DMS114 treated with DMSO at 0.1 percent for 48 hours (cell line): ENCODE results near the gene FBXO11.
"Not testable (repeated sequence)": the region's sequence is repeated elsewhere in the genome, so short reads cannot be mapped to it uniquely, and the experiment has no call there.

Experiments used
- DNase-seq: peaks from one replicate; lab custom pipeline; 2025; ENCODE audit not compliant: unreplicated experiment; lab: John Stamatoyannopoulos, UW

Gene FBXO11

DNA sequence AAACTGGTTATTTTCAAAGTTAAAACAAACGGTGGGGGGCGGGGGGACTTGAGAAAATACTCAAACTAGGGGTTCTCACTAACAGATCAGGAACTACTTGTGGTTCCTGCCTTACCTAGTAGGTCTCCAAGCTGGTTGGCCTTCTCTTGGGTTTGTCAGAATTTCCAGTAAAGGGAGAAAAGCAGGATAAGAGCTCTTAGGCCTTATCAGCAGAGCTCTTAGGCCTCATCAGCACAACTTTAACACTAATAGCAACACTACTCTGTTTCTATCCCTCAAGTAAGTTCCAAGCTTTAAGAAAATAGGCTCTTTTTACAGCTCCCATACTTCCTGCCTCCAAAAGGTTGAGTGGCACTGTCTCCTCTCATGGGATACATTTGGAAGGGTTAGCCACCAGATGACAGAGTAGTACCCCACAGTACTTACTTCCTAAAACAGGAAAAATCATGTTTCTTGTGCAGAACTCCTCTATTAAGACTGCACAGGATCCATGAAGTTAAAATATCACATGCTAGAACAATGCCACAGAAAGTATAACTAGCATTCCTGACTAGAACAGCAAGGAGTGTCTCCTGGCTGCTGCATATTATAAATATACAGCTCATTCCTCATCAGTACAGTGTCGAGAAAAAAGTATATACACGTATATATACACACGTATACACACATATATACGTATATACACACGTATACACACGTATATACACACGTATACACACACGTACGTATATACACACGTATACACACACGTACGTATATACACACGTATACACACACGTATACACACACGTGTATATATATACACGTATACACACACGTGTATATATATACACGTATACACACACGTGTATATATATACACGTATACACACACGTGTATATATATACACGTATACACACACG, 6.1 kb downstream of the FBXO11 start:
- DNase-seq: no peak

DNA sequence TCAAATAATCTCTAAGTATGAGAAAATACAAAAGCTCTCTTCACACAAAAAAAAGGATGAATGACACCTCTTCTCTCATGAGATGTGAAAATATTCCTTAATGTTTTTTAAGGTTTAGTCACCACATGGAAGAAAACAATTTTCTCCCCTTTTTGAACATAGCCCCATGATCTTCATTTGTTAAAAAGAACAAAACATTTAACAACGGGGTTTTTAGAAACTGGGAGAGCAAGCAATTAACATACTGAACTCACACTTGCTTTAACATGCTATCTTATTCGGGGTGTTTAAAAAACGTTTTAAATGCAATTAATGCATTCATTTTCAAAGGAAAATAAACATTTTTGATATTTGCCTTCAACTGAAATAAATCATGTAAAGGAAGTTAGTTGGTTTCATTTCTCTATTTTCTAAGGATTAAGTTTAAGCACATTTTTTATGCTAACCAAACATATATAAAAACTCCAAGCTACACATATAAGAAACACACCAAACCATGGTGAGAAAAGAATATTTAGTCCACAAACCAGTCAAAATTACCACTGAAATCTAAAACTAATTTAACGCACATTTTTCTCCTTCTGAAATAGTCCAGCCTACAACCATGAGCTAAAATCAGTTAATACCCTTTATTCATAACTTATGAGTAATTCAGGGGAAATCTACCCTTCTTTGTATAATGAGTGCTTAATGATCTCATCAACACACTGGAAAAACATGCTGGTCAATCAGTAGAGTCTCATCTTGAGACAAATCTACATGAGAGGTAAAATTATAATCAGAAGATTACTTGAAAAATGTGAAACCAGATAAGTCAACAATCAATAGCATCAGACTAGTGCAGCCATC, 8.2 kb downstream of the FBXO11 start:
- no peak for DNase-seq

DNA sequence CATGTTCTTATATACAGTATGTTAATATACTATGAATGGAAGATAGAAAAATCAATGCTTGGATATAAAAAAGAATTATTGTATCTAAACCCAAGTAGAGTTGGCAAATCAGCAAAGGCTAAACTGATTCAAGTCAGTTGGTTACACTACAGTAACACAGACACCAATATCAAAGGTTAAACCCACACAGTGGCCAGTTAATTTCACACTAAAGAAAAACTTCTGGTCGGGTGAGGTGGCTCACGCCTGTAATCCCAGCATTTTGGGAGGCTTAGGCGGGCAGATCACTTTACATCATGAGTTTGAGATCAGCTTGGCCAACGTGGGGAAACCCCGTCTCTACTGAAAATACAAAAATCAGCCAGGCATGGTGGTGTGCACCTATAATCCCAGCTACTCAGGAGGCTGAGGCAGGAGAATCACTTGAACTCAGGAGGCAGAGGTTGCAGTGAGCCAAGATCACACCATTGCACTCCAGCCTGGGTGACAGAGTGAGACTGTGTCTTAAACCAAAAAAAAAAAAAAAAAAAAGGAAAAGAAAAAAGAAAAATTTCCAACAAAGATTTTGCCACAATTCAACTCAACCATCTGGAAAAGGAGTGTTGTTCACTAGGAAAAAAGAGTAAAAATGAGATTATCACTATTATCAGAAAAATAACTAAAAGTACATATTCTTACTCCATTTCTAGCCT, 9.0 kb downstream of the FBXO11 start:
- DNase-seq: not testable (repeated sequence)

DNA sequence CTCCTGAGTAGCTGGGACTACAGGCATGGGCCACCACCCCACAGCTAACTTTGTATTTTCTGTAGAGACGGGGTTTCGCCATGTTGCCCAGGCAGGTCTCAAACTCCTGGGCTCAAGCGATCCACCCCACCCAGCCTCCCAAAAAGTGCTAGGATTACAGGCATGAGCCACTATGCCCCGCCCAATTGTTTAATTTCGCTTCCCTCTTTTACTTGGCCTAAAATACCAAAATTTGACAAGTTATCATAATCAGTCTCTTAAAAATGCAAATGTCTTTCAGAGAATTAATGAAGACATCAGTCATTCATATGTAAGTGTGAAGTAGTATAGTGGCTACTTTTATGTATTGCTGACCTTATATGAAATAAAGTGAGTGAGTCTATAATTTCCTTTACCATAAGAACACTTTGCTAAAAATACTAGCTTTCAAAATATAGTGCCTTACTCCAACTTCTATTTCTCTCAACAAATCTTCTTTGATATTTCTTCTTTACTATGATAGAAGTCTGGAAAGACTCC, 9.8 kb downstream of the FBXO11 start:
- no peak for DNase-seq

DNA sequence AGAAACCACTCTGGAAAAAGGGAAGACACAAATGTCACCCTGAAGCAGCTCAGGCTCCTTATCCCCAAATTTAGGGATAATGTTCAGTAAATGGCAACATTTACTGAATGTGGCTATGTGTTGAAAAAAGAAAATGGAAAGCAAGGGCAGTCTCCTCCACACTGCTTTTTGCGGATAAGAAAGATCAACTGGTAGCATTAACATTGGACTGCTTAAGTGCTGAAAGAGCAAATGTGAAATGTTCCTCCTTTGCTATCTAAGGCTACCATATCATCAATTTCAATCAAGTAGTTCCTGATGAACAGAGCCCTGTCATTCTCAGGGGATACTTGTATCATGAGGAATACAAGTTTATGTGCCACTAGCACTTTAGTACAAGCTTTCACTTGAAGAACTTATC, 12.5 kb downstream of the FBXO11 start:
- no peak for DNase-seq

DNA sequence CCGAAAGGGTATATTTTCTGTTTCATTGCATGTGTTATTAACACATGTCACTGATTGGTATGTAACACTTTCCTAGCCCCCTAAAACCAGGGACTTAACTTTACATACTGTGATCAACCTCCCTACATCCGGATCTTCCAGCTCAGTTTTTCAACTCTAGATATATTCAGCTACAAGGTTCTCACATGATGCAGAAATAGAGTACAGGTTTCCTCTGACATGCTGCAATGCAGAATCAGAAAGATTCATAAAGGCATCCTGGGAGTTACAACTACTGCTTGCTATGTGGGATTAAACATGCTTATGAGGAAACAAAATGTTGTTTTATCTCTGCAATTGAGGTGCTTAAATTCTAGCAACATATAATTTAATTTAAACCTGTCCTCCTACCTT, 14.0 kb downstream of the FBXO11 start:
- no peak for DNase-seq

DNA sequence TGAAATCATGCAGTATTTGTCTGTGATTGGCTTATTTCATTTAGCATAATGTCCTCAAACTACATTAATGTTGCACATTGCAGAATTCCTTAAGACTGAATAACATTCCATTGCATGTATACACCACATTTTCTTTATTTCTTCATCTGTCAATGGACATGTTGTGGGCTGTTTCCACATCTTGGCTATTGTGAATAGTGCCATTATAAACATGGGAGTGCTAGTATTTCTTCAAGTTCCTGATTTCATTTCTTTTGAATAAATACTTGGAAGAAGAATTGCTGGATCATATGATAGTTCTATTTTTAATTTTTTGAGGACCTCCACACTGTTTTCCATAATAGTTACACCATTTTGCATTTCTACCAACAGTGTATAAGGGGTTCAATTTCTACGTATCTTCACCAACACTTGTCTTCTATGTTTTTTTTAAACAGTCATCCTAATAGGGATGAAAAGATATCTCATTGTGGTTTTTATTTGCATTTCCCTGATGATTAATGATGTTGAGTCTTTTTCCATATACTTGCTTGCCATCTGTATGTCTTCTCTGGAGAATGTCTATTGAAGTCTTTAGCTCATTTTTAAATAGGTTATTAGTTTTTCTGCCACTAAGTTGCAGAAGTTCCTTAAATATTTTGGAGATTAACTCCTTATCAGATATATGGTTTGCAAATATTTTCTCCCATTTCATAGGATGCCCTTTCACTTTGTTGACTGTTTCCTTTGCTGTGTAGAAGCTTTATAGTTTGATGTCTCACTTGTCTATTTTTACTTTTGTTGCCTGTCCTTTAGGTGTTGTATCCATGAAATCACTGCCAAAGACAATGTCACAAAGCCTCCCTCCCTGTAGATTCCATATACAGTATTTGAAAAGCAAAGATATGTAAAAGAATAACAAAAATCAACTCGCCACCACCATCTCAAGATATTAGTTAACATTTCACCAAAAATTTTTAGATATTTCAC, 14.6 kb downstream of the FBXO11 start:
- DNase-seq: no peak

DNA sequence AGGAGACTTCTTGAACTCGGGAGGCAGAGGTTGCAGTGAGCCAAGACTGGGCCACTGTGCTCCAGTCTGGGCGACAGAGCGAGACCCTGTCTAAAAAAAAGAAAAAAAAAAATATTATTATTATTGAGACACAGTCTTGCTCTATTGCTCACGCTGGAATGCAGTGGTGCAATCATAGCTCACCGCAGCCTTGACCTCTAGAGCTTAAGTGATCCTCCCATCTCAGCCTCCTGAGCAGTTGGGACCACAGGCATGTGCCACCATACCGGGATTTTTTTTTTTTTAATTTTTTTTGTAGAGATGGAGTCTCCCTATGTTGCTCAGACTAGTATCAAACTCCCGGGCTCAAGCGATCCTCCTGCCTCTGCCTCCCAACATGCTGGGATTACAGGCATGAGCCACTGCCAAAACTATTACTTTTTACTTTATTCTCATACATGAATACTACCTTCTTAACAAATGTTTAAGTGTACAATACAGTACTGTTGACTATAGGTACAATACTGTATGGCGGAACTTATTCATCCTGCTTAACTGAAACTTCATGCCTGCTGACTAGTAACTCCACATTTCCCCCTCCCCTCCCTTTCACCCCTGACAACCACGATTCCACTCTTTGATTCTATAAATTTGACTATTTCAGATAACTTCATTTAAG, 15.5 kb downstream of the FBXO11 start:
- DNase-seq: no peak

DNA sequence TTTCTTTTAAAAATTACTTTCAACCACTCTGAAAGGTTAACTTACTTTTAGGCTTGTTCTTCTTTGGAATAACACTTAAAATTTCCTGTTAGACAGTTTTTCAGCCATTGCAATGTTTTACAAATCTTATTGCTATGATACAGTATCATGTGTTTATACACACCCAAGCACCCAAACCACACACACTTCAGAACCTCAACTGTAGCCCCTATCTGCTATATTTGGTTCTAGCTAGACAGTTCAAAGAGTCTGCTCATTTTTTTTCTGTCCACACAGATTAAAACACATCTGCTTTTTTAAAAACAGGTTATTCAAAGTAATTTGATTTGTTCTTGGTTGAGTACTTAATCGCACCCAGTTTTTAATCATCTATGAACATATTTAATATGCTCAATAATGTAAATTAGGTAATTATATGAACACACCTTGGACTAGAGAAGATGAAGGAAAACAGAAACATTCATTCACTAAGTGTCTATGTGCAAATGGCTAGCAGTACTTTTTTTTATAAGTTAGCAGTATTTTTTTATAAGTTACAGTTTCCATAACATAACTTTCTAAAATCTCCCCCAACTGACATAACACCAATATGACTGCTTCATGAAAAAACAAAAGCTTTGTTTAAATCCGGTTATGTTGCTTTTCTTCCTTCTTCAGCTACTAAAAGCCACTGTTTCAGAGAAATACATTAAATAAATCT, 17.6 kb downstream of the FBXO11 start:
- no peak for DNase-seq

DNA sequence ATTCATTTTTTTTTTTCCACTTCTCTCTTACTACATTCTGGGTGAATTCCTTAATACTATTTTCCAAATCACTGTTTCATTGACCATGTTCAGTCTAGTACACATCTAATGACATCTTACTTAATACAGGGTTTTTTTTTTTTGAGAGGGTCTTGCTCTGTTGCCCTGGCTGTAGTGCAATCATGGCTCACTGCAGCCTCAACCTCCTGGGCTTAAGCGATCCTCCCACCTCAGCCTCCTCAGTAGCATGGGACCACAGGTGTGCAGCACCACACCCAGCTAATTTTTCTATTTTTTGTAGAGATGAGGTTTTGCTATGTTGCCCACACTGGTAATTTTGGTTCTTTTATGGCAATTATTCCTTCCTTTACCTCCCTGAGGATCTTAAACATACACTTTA, 29.4 kb downstream of the FBXO11 start:
- DNase-seq: no peak

DNA sequence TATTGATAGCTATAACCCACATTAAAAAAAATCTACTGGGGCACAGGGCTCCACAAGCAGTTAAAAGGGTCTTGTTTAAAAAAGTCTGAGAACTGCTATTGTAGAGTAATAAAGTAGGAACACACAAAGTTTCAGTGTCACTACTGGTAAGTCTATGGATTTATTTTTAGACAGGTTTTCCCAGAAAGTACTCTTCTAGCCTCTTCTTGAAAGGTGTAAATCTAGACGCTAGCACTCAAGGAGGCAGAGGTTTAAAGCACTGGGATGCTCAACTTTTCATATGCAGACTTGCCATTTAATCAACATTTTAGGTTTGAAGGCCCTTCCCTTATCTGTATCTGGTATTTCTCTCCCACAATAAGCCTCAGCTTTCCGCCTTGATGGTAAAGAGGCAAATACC, 33.4 kb downstream of the FBXO11 start:
- no peak for DNase-seq

DNA sequence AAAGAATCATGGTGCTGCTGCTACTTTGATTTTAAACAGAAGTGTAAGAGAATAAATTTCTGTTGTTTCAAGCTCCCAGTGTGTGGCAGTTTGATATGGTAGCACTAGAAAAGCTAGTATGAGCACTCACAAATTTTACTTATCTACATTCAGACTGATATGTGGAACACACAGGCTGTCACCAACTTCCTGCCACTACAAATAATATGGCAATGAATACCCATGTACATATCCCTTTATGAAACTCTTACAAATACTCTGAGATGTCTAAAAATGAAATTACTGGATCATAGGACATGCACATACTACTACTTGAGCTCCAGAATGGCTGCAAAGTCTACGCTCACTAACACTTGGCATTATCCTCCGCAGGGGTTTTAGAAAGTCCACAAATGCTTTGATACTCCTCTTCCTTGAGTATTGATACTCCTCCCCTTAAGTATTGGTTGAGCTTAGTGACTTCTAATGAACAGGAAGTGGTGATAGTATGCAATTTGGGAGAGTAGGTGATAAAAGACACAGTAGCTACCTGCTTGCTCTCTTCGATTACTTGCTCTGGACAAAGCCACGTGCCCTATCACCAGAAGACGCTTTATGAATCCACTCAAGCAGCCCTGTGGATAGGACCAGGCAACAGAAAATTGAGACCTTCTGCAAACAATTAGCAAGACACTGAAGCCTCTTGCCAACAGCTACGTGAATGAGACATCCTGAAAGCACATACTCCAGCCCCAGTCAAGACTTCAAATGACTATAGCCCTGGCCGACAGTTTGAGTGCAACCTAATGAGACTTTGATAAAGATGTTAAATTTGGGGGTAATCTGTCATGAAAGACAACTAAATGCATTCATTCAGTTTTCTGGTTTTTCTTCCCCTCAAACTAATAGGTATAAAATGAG, 35.4 kb downstream of the FBXO11 start:
- no peak for DNase-seq

DNA sequence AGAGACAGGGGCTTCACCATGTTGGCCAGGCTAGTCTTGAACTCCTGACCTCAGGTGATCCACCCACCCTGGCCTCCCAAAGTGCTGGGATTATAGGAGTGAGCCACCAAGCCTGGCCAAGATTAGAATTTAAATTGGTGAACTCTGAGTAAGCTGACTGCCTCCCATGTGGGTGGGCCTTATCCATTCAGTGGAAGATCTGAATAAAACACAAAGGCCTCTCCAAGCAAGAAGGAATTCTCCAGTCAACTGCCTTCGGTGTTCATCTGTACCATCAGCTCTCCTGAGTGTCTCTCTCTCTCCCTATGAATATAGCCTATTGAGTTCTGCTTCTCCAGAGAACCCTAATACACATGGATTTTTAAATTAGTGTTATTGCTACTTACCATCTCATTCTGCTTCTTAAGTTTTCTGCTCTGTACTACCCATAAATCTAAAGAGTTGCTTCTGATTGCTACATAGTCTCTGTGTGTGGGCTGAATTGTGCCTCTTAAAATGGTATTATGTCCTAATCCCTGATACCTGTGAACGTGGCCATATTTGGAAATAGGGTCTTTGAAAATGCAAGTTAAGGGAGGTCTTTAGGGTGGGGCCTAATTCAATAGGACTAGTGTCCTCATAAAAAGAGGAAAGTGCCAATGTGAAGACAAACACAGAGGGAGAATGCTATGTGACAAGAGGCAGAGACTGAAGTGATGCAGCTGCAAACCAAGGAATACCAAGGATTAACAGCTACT, 36.3 kb downstream of the FBXO11 start:
- no peak for DNase-seq

DNA sequence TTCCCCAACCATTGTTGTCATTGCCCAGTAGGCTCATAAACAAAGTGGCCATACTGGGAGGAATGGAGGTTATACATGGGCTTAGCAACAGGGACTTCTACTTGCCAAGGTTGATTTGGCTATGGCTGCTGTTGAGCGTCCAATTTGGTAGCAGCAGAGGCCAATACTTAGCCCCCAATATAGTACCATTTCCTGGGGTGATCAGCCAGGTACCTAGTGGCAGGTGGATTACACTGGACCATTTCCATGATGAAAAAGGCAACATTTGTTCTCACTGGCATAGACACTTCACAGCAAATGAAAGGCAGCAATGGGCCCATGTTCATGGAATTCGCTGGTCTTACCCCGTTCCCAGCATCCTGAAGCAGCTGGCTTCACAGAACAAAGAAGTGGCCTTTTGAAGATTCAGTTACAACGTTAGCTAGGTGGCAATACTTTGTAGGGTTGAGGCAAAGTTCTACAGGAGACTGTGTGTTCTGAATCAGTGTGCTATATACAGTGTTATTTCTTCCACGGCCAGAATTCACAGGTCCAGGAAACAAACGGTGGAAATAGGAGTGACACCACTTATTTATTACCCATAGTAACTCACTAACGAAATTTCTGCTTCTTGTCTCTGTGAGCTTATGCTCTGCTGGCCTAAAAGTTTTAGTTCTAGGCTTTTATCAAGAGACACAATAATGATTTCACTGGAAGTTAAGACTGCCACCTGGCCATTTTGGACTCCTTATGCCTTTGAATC, 37.5 kb downstream of the FBXO11 start:
- no peak for DNase-seq

DNA sequence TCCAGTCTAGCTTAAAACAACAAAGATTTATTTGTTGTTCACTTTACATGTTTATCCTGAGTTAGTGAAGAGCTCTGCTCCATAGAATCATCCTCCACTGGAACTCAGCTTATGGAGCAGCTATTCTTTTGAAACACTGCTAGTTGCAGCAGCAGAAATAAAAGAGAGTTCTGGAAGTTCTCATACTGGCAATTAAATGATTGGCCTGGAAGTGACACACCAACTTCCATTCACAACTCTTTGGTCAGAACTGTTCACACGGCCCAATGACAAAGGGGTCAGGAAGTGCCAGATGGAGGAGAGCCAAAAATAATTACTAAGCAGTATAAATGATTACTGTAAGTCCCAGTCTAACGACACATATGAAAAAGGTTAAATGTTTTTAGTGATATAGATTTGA, 39.1 kb downstream of the FBXO11 start:
- no peak for DNase-seq

DNA sequence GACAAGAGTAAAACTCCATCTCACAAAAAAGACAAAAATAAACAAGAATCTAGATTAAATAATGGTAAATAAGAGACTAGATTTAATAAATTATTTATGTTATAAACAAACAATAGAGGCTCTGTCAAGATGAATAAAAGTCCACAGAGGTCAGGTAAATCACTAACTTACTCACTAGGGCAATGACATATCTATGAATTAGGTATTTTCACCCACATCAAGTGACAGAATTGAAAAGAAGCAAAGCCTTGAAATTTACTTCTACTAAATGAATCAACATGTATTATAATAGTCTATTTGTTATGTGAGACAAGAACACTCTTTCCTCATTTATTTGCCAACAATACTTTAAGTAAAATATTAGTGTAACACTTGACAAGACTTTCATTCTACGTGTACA, 41.7 kb downstream of the FBXO11 start:
- no peak for DNase-seq

DNA sequence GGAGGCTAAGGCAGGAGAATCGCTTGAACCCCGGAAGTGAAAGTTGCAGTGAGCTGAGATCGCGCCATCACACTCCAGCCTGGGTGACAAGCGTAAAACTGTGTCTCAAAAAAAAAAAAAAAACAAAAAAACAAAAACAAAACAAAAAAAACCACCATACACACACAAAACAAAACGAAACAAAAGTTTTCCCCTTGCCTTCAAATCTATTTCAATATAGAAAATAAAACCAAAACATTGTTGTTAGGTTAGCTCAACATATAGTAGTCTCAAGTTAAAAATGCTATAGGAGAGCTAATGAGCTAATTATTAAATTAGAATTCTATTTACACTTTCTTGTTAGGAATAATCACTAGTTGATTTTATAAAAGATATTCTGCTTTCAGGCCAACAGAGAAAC, 43.3 kb downstream of the FBXO11 start:
- DNase-seq: no peak
